ENCODE results near the gene DENND1A.
A peak's percentile ranks its signal among the peaks of the same experiment; 100 is the strongest.
"Not testable (repeated sequence)": the region's sequence is repeated elsewhere in the genome, so short reads cannot be mapped to it uniquely, and the experiment has no call there.

DENND1A gene, protein sequence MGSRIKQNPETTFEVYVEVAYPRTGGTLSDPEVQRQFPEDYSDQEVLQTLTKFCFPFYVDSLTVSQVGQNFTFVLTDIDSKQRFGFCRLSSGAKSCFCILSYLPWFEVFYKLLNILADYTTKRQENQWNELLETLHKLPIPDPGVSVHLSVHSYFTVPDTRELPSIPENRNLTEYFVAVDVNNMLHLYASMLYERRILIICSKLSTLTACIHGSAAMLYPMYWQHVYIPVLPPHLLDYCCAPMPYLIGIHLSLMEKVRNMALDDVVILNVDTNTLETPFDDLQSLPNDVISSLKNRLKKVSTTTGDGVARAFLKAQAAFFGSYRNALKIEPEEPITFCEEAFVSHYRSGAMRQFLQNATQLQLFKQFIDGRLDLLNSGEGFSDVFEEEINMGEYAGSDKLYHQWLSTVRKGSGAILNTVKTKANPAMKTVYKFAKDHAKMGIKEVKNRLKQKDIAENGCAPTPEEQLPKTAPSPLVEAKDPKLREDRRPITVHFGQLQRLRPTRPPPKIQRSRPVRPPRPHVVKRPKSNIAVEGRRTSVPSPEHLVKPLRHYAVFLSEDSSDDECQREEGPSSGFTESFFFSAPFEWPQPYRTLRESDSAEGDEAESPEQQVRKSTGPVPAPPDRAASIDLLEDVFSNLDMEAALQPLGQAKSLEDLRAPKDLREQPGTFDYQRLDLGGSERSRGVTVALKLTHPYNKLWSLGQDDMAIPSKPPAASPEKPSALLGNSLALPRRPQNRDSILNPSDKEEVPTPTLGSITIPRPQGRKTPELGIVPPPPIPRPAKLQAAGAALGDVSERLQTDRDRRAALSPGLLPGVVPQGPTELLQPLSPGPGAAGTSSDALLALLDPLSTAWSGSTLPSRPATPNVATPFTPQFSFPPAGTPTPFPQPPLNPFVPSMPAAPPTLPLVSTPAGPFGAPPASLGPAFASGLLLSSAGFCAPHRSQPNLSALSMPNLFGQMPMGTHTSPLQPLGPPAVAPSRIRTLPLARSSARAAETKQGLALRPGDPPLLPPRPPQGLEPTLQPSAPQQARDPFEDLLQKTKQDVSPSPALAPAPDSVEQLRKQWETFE

DNA sequence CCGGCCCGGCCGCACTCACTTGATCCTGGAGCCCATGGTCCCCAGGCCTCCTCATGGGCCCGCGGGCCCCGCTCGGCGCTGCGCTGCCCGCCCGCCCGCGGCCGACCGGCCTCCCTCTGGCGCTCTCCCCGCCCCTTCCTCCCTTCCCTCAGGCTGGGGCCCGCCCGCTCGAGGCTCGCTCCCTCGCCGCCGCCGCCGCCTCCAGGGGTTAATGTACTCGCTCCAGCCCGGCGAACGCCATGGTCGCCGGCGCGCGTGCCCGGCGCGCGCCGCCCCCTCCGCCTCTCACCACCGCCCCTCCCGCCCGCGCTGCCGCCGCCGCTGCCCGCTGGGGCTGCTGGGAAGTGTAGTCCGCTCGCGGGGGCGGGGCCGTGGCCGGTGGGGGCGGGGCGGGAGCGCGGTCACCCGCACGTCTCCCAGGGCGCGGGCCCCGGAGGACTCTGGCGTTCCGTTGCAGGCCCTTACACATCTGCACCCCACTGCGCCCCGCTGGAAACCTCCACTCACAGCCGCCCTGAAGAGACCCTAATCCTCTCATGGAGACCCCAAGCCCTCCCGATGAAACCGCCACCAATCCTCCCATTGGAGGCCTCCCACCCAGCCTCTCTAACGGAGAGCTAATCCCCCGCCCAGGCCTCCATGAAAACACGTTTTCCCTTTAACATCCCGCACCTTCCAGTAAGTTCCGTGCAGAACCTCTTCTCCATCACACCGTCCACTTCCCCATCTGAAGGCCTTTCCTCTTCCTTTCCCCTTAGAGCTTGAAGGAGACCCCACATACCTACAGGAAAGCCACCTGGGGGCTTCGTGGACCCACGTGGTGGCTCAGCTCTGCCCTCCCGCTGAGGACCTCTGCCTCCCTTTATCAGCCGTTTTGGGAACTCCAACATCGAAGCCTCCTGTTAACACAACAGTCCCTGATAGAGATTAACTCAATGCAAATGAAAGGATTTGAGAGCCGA lies at the start of gene DENND1A:
DENND1A (minus strand) TSS at position 257 of the 962 bp plus-strand sequence; CDS start at position 36, 221 bp downstream.
- DNase-seq (ENCODE audit: low read depth in 1 of 2, low spot score in 1 of 2), result peak; percentile 73 to 86

GRCh38 chr9:123978981-123979380 lies 49.1 kb upstream of the DENND1A start:
- DNase-seq (ENCODE audit: low read depth in 1 of 2, low spot score in 1 of 2), result no peak

GRCh38 chr9:123976579-123976978 lies 46.7 kb upstream of the DENND1A start:
- not testable (repeated sequence) for DNase-seq (ENCODE audit: low read depth in 1 of 2, low spot score in 1 of 2)

DNA sequence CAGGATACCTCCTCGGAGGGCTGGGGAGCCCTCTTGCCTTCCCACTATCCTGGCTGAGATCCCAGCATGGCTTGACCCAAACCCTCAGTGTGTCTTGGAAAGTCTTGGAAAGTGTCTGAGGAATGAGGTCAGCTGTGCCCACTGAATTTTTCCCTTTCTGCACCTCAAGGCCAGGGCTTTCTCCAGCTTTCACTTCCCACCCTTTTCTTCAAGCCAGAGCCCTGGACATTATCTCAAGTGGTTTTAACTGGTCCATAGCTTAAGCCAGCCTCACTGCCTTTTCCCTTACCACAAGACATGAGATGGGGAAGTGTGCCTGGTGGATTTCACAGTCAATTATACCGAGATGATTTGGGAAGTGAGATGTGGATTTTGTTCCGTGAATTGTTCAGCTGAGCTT lies 45.9 kb upstream of the DENND1A start:
- no peak for DNase-seq (ENCODE audit: low read depth in 1 of 2, low spot score in 1 of 2)

GRCh38 chr9:123974471-123974870 lies 44.5 kb upstream of the DENND1A start:
- no peak for DNase-seq (ENCODE audit: low read depth in 1 of 2, low spot score in 1 of 2)

DNA sequence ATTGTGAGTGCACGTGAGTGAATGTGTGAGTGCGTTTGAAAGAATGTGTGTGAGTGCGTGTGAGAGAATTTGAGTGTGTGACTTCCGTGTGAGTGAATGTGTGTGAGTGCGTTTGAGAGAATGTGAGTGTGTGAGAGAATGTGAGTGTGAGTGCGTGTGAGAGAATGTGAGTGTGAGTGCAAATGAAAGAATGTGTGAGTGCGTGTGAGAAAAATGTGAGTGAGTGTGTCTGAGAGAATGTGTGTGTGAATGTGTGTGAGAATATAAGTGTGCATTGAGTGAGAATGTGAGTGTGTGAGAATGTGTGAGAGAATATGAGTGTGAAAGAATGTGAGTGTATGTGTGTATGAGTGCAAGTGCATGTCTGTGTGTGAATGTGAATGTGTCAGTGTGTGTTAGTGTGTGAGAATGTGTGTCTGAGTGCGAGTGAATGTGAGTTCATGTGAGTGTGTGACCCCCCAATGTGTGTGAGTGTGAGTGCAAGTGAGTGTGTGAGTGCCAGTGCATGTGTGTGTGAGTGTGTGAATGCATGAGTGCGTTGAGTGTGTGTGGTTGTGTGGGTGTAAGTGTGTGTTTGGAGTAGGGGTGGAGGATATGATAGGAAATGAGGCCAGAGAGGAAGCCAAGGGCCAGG lies 43.8 kb upstream of the DENND1A start:
- no peak for DNase-seq (ENCODE audit: low read depth in 1 of 2, low spot score in 1 of 2)

GRCh38 chr9:123972618-123973017 lies 42.7 kb upstream of the DENND1A start:
- DNase-seq (ENCODE audit: low read depth in 1 of 2, low spot score in 1 of 2), result no peak

- no peak for DNase-seq (ENCODE audit: low read depth in 1 of 2, low spot score in 1 of 2)
These were observed 37.4 kb upstream of the DENND1A start for GRCh38 chr9:123967323-123967722.

DNA sequence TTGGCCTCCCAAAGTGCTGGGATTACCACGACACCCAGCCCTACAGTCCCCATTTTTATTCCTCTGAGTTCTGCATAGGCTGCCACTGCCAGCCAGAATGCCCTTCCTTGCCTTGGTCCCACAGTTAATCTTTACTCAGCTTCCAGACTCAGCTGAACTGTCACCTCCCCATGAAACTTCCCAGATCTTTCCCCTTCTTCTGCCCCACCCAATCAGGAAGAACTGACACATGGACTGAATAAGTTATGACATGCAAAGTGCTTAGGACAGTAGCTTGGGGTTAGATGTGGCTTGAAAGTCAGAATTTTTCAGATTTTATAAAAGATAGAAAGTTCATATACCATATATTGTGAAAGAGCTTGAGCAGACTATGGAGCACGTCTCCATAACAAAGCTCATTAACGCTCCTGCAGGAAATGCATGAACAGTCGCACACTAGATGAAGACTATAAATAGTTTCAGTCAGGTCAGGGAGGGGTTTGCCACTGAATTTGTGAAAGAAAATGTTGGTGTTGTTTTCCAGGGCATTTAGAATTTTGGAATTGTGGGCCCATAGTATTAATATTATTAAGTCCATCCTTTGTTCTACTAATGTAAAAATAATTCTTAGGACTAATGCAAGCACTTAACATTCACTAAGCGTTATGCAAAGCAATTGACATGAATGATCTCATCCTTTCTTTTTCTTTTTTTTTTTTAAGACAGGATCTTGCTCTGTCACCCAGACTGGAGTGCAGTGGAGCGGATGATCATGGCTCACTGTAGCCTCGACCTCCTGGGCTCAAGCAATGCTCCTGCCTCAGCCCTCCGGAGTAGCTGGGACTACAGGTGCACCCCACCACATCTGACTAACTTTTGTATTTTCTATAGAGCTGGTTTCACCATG lies 36.1 kb upstream of the DENND1A start:
- no peak for DNase-seq (ENCODE audit: low read depth in 1 of 2, low spot score in 1 of 2)

DNA sequence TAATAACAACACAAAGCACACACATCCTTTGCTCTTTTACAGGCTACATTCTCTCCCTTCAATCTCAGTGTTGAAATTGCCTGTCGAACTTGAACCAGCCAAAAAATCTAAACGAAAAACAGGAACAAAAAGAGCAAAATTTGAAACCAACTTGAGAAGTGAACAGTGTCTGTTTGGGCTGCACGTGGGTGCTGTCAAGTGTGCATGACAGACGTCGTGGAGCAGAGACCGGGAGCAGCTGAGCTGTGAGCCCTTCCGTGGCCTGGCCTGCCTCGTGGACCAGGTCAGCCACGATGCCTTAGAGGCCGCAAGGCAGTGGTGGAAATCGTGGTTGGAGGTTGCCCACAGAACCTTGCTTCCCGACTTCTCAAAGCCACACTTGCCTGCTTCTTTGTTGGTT lies 34.8 kb upstream of the DENND1A start:
- no peak for DNase-seq (ENCODE audit: low read depth in 1 of 2, low spot score in 1 of 2)

GRCh38 chr9:123960965-123961364 lies 31.0 kb upstream of the DENND1A start:
- DNase-seq (ENCODE audit: low read depth in 1 of 2, low spot score in 1 of 2), result no peak

- DNase-seq (ENCODE audit: low read depth in 1 of 2, low spot score in 1 of 2), result no peak
These were observed 30.4 kb upstream of the DENND1A start for GRCh38 chr9:123960366-123960765.

DNA sequence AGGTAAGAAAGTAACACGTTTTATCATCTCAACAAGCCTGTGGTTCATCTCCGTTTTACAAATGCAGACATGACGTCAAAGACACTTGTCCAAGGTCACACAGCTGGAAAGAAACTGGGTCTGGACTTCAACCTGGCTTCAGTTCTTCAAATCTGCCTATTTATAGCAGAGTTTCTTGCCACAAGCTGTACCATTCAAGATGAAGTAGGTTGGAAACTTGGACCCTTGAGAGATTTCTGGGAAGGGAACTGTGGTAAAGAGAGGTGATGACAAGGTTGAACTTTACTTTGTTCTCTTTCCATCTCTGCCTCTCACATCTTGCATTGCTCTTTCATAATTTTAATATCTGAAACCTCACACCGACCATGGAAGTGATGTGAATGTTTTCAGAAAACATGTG lies 29.9 kb upstream of the DENND1A start:
- DNase-seq (ENCODE audit: low read depth in 1 of 2, low spot score in 1 of 2), result no peak

DNA sequence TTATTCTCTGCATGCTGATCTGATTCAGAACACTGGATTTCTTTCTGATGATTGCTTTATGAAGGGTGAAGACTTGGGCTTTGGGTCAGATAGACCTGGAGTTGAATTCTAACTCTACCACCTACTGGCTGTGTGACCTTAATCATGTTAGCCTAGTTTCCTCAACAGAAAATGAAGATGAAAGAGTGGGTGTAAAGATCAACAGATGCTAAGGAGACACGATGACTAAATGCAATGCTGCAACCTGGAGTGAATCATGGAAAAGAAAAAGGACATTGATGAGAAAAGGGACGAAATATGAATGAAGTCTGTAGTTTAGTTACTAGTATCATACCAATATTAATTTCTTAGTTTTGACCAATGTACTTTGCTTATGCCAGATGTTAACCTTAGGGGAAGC lies 27.8 kb upstream of the DENND1A start:
- no peak for DNase-seq (ENCODE audit: low read depth in 1 of 2, low spot score in 1 of 2)

DNA sequence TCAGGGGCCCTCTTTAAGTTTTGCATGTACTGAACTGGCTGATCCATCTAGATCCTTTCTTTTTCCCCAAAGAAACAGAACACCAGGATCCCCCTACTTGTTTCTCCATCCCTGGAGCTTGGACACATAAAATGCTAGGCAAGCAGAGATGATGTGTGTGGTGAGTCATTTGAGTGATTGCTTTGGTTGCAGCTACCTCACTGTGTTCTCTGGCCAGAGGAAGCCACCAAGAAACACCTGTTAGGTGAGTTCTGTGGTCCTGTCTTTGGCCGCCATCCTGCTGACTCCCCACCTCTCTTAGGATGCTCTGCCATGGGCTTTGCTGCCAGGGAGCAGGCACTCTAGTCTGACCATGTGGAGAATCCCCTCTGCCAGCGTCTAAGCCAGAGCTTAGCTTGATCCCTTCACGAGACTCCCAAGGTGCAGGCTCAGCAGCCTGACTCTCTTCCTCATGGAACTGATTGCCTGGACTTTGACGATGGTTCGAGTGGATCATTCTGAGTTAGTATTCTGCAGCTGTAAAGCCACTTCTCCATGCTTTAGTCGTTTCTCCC lies 27.3 kb upstream of the DENND1A start:
- DNase-seq (ENCODE audit: low read depth in 1 of 2, low spot score in 1 of 2), result no peak

- DNase-seq (ENCODE audit: low read depth in 1 of 2, low spot score in 1 of 2), result no peak
These were observed 25.7 kb upstream of the DENND1A start for GRCh38 chr9:123955637-123956036.

DNA sequence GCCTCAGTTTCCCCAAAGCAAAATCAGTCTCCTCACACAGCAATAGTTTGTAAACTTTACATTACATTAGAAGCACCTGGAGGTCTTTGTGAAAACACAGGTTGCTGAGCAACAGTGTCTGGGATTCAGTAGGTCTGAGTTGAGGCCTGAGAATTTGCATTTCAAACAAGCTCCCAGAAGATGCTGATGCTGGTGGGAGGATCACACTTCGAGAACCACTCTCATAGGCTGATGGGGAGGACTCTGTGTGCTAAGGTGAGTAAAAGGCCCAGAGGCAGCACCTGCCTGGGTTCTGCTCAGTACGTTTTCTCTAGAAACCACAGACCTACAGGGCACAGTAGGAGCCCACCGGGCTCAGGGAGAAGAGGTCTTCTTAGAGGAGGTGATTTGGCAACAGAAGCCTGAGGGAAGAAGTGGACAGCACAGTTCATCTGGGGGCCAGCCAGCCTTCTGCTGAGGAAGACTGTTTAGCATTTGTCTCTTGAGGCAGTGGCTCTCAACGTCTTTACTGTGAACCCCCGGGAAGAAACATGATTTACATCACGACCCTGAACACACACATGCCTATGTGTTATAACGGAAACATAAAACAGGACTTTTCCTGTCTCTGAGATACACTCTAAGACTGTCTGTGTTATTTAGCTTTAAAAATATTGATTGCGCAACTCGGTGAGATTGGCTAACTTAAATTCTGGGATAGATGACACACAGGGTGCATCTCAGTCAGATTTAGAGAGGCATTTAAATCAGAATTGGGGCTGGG lies 24.8 kb upstream of the DENND1A start:
- DNase-seq (ENCODE audit: low read depth in 1 of 2, low spot score in 1 of 2), result no peak

Data from stimulated activated CD4-positive, alpha-beta T cell treated with anti-CD3 and anti-CD28 coated beads, Interleukin-15, amount 100 ng/mL, for 1 hour (primary cell).